Endothelial cell of hepatic sinusoid (primary cell): Measurements from ENCODE around the gene GSAP.

Source experiments
- in situ Hi-C: cut with HindIII; loops from 2 replicates; pipeline ENCODE4 v1.10.0; 2017; ENCODE audit warnings: low sequenced_read_pairs

The GSAP gene, protein sequence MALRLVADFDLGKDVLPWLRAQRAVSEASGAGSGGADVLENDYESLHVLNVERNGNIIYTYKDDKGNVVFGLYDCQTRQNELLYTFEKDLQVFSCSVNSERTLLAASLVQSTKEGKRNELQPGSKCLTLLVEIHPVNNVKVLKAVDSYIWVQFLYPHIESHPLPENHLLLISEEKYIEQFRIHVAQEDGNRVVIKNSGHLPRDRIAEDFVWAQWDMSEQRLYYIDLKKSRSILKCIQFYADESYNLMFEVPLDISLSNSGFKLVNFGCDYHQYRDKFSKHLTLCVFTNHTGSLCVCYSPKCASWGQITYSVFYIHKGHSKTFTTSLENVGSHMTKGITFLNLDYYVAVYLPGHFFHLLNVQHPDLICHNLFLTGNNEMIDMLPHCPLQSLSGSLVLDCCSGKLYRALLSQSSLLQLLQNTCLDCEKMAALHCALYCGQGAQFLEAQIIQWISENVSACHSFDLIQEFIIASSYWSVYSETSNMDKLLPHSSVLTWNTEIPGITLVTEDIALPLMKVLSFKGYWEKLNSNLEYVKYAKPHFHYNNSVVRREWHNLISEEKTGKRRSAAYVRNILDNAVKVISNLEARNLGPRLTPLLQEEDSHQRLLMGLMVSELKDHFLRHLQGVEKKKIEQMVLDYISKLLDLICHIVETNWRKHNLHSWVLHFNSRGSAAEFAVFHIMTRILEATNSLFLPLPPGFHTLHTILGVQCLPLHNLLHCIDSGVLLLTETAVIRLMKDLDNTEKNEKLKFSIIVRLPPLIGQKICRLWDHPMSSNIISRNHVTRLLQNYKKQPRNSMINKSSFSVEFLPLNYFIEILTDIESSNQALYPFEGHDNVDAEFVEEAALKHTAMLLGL

DNA sequence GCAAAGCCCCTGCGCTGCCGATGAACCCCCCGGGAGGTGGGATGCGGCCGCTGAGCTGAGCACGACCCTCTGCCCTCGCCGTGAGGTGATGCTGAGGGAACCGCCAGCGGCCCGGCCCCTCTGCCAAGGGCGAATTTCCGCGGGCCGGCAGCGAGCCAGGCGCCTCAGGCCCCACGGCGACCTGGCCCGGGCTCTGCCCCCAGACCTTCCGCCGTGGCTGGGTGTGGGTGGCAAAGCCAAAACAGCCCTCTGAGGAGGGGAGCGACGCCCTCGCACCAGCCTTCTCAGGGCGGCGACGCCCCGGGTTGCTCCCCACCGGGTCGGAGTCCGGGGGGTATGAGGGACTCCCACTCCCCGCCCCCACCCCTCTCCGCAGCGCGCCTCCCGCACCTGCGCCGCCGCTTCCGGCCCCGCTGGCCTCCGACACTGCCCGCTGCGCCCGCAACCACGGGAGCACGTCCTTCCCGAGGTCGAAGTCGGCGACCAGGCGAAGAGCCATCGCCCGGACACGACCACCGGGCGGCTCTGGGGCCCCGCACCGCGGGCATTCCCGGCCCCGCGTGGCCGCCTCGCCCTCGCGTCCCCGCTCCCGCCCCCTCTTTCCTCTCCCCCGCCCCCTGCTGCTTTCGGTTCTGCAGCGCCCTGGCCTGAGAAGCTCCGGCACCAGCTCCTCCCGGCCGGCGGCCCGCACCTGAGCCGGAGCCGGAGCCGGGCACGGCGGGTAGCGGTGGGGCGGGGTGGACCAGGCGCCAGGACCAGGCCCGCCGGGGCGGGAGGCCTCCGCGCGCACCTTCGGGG, at the start of gene GSAP:
GSAP (minus strand) TSS at position 527 of the 798 bp plus-strand sequence; CDS start at position 499, 28 bp downstream.
- in situ Hi-C loops, result no loop called here

DNA sequence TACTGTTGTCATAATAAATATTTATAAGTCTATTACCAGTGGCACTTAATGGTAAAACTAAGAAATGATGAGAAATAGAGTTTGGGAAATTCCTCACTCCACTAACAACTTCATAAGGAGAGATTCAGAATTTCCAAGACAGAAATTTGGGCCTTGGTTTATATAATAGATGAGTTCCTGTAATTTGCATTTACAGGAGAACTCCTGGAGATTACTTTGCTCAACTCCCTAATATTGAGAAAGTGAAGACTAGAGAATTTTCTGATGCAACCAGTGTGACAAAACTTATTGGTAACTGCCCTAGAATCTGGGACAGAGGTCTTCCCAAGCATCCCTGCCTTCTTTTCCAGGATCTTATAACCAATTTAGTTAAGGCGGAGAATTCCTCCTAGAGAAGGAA, 49.1 kb upstream of the GSAP start:
- in situ Hi-C loops, result loop anchor here (25.0 kb wide), 1 partner anchor 103 kb away; no protein-coding TSS in a partner anchor

DNA sequence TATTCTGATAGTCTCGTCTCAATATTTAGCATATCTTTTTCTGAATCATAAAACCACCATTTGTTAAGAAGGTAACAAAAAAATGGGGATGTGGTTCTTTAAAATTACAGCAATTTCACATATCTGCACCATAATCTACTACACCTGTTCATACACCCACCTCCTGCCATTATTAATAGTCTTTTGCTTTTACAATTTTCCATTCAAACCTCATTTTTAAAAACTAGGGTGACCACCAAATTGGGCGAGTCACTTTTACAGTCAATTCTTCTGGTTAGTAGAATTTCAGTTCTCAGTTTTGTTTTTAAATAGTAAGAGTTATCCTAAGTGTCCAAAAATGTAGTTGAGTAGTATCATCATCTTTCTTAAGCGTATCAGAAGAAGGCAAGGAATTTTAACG, 48.4 kb upstream of the GSAP start:
- in situ Hi-C loops, result loop anchor here (25.0 kb wide), 1 partner anchor 102 kb away; no protein-coding TSS in a partner anchor

DNA sequence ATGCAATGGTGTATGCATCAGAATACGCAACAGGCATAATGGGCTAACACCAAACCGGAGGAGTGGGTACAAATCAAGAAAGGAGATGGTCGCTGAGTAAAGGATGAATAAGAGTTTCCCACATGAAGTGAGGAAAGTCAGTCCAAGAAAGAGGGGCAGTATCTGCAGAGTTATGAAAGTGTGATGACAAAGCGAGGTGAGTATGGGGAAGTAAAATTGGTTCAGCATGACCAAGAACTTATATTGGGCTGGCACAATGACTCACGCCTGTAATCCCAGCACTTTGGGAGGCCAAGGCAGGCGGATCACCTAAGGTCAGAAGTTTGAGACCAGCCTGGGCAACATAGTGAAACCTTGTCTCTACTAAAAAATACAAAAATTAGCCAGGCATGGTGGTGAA, 47.5 kb upstream of the GSAP start:
- in situ Hi-C loops, result loop anchor here (25.0 kb wide), 1 partner anchor 101 kb away; no protein-coding TSS in a partner anchor

DNA sequence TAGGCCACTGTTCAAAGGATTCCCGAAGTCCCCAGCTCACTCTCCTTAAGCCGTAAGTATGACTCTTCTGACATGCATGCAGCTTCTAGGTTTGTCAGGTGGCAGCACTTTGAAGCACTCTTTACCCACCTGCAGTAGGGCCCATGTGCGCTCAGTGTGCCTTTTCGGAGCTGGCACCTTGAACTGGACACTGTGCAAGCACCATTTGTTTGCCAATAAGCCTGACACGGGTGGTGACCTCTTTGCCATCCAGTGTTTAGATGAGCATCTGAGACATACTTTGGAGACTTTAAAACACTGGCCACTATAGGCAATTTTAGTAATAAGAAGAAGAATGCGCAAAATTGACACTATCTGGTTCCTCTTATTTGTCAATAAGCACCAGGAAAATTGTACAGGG, 45.7 kb upstream of the GSAP start:
- in situ Hi-C loops, result loop anchor here (25.0 kb wide), 1 partner anchor 100 kb away; no protein-coding TSS in a partner anchor

DNA sequence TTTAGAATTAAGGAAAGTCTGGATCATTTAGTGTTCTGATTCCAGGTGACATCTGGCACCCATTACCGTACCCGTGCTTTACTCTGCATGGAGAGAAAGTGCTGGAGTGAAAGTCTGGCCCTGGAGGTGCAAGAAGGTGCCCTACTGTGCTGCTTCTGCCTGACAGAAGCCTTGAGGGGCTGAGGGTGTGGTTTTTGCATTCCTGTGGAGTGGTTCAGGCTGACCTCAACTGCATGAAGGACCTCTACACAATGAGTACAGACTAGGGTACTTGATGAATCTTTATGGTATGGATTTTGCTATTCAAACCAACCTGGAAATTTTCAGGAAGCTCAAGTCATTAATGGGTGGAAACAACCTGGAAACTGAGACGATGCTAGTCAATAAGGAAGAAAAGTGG, 45.1 kb upstream of the GSAP start:
- in situ Hi-C loops, result loop anchor here (25.0 kb wide), 1 partner anchor 99 kb away; no protein-coding TSS in a partner anchor

DNA sequence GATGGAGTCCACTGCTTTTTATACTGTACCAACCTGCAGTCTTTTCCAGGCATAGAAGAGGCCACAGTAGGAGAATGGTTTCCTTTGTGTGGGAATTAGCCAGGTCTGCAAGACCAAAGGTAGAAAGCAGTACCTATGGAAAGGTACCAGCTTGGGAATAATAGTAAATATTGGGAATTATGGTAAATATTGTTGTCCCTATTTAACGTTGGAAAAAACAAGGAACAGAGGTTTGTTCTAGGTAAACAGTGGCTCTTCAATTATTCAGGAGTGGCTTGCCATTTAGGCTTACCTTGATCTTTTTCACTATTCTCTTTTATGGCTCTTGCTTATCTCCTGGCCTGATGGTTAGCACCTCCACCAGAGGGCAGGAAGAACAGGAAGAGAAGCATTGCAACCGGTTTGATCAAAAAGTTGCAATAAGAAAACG, 43.9 kb upstream of the GSAP start:
- in situ Hi-C loops, result loop anchor here (25.0 kb wide), 1 partner anchor 98 kb away; no protein-coding TSS in a partner anchor

DNA sequence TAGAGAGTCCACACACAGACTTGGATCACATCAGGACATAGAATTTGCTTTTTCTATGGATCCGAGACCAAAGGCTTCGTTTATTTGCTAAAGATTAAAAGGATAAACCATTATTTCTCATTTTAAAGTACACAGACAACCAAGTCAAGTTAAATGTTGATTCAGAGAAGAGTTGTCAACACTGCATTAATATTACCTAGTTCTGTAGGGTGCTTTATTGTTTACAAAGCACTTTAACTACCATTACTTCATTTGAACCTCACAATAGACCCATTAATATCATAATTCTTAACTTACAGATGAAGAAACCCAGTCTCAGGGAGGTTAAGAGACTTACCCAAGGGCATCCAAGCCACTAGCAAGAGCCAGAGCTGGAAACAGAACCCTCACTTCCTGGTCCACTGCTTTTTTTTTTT, 43.2 kb upstream of the GSAP start:
- in situ Hi-C loops, result loop anchor here (25.0 kb wide), 1 partner anchor 97 kb away; no protein-coding TSS in a partner anchor

DNA sequence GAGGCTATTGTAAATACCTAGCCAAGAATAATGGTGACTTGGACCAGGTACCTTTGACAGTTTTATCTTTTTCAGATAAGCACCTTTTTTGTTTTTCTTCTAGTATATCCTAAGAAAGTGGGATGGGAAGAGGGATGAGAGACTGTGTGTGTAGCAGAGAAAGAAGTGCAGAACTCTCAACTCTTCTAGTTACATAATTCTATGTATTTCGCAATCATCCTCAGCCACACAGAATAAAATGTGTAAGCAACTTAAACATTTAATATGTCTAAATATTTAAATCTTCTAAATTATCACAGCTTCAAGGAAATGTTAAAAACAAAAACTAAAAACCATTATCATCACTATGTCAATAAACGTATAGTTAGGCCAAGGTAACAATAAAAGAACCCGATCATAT, 42.6 kb upstream of the GSAP start:
- in situ Hi-C loops, result loop anchor here (25.0 kb wide), 1 partner anchor 96 kb away; no protein-coding TSS in a partner anchor

DNA sequence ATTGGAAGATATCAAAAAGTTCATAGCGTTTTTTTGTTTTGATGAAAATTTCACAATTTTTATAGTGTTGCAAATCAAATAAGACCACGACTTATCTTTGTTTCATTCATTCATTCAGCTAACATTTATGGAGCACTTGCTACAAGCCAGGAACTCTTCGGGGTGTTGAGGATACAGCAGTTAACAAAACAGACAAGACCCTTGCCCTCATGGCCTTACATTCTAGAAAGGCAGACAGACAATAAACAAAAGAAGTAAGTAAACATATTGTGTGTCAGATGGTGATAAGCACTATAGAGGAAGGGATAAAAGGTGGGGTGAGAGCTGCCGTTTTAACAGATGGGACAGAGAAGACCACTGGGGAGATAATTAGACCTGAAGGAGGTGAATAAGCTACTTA, 41.6 kb upstream of the GSAP start:
- in situ Hi-C loops, result loop anchor here (25.0 kb wide), 1 partner anchor 95 kb away; no protein-coding TSS in a partner anchor

DNA sequence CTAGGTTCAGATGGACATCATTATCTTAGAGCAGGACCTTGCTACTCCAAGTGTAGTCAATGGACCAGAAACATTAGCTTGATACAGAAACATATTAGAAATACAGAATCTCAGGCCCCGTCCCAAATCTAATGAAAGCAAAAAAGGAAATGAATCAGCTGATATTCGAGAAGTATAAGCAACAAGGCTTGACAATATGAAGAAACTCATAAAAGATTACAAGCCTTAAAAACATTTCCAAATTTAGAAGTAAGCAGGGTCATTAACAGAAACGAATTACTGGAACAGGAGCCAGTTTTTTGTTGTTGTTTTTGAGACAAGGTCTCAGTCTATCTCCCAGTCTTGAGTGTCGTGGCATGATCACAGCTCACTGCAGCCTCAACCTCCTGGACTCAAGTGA, 40.5 kb upstream of the GSAP start:
- in situ Hi-C loops, result loop anchor here (25.0 kb wide), 1 partner anchor 94 kb away; no protein-coding TSS in a partner anchor

DNA sequence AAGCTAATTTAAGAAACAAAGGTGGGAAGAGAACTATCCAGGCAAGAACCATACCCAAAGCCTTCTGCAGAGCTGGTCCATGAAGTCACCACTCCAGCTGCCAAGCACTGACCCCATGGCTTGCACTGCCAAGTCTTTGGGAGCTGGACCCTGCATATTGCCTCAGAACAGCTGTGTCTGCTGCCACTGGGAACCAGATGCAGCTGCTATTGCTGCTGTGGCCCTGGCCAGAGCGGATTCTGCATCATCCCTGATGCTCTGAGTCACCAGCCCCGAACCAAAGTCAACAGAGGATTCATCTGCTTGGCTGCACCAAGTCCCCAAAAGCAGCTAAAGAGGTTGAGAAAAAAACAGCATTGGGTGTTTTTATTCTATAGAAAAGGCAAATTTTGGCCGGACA, 39.2 kb upstream of the GSAP start:
- in situ Hi-C loops, result loop anchor here (25.0 kb wide), 1 partner anchor 93 kb away; no protein-coding TSS in a partner anchor

DNA sequence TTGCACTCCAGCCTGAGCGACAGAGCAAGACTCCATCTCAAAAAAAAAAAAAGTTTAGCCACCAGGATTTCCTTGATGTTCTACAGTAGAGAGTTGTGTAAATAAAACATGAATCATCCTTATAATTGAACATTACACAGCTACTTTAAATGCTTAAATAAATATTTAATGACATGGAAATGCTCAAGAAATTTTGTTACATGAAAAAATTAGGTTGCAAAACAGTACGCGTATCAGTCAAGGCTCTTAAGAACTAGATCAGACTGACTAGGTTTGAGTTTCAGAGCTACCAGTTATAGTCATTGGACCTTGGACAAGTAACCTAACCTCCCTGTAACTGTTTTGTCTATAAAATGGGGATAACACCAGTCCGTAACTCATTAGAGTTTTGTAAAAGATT, 38.7 kb upstream of the GSAP start:
- in situ Hi-C loops, result loop anchor here (25.0 kb wide), 1 partner anchor 93 kb away; no protein-coding TSS in a partner anchor

DNA sequence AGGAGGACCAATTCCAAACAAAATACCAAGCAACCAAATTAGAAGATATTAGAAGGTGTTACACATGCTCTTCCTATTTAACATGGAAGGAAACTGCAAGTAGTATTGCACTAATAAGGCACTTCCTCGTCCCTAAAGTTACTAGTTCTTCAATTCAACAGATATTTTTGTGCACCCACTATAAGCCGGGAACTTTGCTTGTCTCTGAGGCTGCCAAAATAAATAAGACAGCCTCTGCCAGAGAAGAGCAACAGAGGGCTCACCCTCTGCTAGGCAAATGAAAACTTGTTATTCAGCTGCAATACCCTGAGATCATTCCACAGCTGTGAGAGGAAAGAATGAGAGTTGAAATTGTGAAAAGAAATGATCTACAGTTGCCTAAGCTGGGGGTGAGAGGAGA, 37.4 kb upstream of the GSAP start:
- in situ Hi-C loops, result loop anchor here (25.0 kb wide), 1 partner anchor 91 kb away; no protein-coding TSS in a partner anchor

DNA sequence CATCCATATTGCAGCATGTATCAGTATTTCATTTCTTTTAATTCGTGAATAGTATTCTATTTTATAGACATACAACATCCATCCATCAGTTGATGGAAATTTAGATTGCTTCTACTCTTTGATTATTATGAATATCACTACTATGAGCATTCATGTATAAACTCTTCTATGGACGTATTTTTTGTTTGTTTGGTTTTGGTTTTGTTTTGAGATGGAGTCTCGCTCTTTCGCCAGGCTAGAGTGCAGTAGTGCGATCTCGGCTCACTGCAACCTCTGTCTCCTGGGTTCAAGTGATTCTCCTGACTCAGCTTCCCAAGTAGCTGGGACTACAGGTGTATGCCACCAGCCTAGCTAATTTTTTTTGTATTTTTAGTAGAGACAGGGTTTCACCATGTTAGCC, 35.8 kb upstream of the GSAP start:
- in situ Hi-C loops, result loop anchor here (25.0 kb wide), 1 partner anchor 90 kb away; no protein-coding TSS in a partner anchor

DNA sequence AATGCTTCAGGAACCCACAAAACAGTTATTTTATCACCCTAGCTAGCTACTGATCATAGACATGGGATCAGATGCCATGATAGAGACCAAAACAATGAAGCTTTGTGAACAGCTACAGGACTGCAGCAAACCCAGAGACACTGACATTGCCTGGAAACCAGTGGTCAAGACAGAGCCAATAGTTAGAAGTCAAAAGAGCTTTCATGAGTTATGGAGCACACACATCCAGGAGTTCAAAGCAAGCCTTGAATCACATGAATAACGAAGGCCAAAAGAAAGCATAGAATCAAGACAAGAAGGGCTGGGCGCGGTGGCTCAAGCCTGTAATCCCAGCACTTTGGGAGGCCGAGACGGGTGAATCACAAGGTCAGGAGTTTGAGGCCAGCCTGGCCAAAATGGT, 34.5 kb upstream of the GSAP start:
- in situ Hi-C loops, result loop anchor here (25.0 kb wide), 1 partner anchor 88 kb away; no protein-coding TSS in a partner anchor

DNA sequence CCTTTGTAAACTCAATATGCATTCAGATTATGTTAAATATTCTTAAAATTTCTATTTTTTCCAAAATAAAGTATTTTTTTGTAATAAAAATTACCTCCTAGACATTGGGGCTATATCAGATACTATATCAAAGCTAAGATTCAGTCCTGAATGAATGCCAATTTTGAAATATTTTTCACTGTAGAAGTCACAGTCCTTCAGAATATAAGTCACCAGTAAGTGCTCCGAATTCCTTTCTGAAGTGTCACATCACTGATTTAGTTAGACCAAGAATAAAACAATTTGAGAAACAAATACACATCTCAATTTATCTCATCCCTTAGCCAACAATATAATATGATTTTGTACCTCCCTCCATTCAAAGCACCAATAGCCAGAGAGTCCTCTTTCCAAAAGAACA, 33.9 kb upstream of the GSAP start:
- in situ Hi-C loops, result loop anchor here (25.0 kb wide), 1 partner anchor 88 kb away; no protein-coding TSS in a partner anchor

DNA sequence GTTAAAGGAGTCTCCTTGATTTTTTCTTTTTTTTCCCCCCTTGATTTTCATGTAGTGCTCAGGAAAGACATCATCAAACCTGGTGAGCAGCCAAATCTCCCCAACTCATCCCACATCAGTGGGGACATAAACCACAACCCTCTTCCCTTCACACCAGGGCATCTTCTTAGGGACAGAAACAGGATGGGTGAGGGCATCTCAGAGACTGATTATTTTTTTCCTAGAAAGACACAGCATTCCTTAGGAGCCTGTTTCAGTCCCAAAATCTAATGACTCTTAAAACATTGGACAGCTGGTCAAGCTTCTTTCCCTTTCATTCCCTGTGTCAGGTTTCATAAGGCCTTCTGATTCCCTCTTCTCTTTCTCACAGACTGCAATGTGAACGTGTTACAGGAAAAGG, 31.5 kb upstream of the GSAP start:
- in situ Hi-C loops, result no loop called here

DNA sequence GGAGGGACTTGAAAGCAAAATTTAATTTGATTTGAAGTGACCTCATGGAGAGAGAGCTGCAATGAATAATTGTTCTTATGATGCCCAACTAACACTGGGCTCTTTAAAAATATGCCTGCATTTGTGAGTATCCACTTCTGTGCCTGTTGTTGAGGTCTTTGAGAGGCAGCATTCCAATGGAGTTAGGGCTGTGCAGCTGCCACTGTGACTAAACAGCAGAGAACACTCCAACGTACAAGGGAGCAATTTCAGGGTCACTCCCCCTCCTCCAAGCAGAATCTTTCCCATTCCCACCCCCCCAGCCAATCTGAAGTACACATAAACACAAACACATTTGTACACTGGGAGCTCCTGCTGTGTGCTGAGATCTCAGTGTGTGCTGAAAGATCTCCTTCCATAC, 28.0 kb upstream of the GSAP start:
- in situ Hi-C loops, result no loop called here

DNA sequence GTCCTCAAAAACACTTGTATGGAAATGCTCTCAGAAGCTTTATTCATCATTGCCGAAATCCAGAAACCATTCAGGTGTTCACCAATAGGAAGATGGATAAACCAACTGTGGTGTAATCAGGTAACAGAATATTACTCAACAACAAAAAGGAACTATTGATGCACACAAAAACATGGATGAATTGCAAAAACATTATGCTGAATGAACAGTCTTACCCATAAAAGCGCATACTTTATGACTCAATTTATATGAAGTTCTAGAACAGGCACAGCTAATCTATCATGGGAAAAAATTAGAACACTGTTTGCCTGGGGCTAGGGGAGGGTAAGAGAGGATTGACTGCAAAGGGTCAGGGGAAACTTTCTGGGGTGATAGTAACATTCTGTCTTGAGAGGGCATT, 26.9 kb upstream of the GSAP start:
- in situ Hi-C loops, result no loop called here
